Activated CD8-positive, alpha-beta memory T cell treated with anti-CD3 and anti-CD28 coated beads for 4 hours (primary cell): ENCODE data around the gene TLR9.

Experiments used
- DNase-seq, 2 donors: peaks; one replicate each; pipeline ENCODE4 v3.0.0-alpha.2; 2020; ENCODE audit warnings: low read depth in 2 of 2

The TLR9 gene

DNA sequence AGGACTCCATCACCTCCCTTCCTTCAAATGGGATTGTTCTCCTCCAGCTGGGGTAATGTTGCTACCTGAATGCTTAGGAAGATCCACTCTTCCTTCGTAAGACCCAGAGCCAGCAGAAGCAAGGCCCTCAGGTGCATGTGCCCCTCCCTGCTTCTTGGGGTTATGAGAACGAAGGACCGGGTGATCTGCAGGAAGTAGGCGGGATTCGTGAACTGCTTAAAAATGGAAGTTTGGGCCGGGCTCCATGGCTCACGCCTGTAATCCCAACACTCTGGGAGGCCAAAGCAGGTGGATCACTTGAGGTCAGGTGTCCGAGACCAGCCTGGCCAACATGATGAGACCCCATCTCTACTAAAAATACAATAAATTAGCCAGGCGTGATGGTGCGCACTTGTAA, 8.0 kb downstream of the TLR9 start:
- DNase-seq: no peak

DNA sequence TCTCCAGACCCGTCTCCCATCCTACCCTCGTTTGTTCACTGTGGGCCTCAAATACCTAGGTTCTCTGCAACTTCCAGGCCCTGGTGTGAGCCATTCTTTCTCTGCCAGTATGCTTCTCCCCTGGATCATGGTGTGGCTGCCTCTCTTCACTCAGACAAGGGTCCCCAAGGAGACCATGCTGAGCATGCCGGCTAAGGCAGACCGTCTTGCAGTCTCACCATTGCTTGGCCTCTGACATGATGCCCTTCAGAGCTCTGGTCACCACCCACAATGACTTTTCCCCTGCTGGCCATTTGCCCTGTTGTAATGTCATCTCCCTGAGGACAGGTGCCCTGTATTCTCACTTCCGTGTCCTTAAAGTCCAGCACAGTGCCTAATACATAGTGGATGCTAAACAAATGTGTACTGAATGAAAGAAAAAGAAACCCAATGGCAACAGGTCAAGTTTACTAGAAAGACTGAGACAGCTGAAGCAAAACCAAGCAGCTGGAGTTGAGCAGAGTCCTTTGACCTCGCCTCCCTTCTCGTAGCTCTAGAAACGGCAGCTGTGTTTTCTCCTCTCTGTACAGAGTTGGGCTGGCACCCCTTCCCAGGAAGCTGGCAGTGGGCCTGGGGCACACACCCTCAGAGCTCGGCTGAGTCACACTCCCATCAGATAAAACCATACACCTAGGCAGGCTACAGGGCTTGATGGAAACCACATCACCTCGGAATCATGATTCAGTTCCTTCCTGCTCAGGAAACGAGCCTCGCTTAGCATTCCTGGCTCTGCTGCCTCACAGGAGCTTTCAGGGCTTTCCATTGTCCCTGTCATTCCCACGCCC, 8.6 kb downstream of the TLR9 start:
- DNase-seq: peak in 1 of 2 donors; percentile 45

DNA sequence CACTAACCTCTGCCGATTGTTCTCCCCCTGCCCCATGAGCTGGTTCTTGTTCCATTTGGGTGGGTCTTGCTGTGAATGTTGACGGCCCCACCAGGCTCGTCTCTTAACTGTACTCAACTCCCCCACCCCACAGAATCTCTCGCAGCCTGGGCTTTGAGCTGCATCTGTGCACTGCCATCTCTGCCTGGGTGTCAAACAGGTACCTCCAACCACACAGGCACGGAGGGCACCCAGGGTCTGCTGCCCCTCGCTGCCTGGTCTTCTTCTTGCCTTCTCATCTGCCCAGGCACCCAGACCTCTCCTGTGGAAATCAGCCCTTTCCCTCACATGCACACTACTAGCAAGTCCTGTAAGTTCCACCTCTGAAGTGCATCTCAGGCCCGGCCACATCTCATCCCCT, 10.1 kb downstream of the TLR9 start:
- DNase-seq: no peak

DNA sequence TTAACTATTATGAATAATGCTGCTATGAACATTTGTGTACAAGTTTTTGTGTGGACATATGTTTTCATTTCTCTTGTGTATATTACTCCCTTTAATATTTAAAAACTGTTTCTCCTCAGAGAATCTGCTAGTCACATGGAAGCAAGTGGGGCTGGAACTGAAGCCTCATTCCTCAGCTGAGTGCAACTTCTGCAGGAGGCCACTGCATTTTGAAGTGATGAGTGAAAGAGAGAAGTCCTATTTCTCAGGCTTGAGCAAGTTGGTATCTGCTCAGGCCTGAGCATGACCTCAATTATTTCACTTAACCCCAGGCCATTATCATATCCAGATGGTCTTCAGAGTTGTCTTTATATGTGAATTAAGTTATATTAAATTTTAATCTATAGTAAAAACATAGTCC, 11.5 kb downstream of the TLR9 start:
- no peak for DNase-seq

DNA sequence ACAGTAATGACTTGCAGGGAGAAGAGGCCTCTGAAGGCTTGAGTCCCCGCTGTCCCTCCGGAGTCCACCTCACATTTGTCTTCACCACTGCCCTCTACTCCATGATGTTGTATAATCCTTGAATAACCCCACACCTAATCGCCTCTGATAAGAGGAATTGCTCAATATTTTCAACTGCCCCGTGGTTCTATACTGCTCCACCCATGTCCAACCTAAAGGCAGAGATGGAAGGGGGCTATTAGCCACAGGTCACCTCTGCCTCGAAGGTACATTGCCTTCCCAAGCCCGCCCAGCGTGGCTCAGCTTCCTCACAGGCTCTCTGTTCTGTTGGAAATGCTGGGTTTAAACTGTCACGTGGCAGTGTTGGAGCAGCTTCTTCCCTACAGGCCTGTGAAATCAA, 12.4 kb downstream of the TLR9 start:
- DNase-seq: no peak

DNA sequence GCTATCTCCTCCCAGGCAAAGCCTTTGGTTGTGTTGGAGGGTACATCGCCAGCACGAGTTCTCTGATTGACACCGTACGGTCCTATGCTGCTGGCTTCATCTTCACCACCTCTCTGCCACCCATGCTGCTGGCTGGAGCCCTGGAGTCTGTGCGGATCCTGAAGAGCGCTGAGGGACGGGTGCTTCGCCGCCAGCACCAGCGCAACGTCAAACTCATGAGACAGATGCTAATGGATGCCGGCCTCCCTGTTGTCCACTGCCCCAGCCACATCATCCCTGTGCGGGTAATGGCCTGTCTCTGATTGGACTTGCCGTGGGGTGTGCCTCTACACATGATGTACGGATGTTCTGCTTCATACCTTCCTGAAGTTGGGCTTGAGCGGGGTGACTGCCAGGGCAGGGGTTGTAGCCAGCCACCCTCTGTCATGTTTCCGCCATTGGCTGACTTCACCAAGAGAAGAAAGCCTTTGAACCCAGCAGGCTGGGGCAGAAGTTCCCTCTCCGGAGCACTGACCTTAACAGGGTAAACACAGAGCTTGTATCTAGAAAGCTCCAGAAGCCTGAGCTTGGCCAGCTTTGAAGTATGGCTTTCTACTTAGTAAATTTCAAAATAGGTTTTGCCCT, 14.1 kb downstream of the TLR9 start:
- DNase-seq: no peak

DNA sequence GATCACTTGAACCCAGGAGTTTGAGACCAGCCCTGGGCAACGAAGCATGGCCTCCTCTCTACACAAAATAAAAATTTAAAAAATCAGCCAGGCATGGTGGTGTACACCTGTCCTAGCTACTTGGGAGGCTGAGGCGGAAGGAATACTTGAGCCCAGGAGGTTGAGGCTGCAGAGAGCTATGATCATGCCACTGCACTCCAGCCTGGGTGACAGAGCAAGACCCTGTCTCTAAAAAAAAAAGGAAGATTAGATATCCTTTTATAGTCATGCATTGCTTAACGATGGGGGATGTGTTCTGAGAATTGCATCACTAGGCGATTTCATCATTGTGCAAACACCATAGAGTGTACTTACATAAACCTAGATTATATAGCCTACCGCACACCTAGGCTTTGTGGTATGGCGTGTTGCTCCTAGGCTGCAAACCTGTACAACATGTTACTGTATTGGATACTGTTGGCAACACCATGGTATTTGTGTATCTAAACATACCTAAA, 14.8 kb downstream of the TLR9 start:
- DNase-seq: no peak

DNA sequence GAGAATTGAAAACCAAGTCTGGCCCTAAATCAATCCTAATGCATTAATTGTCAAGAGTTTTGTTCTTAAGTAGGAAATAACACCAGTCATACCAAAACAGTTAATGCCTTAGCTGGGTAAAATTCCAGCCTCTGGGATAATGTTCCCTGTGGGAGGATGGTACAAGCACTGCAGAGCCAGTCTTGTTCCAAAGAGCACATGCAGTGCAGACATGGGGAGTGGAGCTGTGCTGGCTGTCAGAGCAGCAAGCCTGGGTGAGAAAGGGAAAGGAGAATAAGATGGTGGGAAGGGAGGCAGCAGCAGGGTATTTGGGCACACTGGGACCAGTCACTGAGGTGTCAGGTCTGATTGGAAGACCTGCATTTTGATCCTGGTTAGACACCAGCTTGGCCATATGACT, 15.4 kb downstream of the TLR9 start:
- DNase-seq: no peak

DNA sequence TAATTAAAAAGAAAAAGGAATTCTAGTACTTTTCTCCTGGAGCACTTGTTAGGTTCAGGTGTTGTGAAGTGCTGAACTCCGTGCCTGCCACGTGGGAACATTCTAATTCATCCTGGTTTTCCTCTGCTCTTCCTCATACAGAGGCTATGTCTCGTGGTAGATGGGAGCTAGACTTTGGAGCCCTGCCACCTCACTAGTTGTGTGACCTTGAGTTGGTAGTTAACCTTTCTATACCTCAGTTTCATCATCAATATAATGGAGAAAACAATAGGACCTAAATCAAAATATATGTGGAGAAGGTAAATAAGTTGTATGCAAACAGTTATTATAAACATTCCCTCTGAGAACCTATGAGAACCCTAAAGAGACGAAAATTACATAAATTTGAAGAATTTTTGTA, 16.9 kb downstream of the TLR9 start:
- no peak for DNase-seq

DNA sequence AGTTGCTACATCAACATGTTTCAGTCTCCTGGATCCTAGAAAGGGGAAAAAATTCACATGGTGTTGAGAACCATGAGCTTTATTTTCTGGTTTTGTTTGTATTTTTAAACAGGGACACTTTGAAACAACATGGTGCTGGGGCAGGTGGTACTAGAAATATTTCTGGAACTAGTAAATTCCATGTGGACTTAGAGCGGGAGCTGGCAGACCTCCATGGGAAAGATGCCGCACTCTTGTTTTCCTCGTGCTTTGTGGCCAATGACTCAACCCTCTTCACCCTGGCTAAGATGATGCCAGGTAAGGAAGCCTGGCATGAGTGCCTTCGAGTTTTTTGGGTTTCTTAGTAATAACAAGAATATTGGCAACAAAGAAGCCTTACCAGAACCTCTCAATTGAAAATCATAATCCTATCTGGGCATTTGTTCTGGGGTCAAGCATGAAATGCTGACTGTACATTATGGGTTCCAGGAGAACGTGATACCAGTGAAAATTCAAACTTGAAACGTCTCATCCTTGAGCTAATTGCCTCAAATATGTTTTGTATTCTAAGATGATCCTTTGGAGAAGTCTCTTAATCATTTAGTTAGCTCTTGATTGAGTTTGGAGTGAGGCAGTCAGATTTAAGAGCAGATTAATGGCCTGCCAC, 19.6 kb downstream of the TLR9 start:
- DNase-seq: no peak

DNA sequence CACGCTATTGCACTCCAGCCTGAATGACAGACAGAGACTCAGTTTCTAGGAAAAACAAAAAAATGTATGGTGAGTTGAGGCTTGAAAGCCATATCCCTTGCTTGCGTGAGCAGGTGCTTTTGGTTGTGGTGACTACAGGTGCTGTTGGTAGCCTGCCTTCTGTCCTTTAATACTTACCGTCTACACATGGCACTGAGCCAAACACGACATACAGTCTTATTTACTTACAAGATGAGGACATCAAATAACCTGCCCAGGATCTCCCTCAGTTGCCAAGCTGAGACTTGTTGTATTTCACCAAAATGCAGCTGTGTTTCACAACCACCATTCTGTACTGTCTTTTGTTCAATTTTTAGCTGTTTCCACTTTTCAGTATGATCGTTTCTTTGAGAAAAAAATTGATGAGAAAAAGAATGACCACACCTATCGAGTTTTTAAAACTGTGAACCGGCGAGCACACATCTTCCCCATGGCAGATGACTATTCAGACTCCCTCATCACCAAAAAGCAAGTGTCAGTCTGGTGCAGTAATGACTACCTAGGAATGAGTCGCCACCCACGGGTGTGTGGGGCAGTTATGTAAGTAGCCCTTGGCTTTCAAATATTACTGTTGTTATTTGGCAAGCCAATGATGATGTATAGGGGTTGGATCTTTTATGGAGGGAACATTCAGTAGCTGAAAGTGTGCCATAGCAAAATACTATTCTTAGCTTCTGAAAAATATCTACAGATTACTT, 20.9 kb downstream of the TLR9 start:
- no peak for DNase-seq

DNA sequence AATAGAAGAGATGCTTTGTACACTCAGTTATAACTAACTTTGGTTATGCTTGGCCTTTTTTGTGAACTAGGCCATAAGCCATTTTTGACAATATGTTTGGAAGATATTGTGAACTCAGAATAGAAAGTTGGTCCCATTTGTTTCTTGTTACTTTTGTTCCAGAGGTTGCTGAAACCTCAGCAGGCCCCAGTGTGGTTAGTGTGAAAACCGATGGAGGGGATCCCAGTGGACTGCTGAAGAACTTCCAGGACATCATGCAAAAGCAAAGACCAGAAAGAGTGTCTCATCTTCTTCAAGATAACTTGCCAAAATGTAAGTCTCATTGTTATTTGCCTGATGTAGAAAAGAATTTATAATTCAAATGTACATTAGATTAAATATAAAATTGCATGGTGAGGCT, 21.7 kb downstream of the TLR9 start:
- no peak for DNase-seq

DNA sequence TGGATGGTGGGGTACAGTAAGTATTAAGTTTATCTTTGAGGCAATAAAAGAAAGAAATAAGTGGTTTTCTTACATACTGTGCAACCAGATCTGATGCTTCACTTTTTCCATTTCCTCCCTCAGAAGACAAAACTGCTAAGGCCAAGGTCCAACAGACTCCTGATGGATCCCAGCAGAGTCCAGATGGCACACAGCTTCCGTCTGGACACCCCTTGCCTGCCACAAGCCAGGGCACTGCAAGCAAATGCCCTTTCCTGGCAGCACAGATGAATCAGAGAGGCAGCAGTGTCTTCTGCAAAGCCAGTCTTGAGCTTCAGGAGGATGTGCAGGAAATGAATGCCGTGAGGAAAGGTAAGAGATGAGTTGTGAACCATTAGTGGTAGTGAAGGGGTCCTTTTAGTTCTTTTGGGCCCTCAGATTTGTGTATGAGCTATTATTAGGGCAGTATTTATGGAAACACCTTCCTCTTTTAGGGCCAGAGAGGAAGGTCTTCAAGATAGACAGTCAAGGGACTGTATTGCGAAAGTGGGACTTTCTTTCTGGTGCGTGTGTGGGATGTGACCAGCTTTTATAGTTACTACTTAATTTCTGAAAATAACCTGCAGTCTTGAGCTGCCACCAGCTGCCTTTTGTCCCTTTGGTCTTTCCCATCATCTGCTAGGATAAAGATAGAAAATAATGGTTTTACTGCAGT, 22.9 kb downstream of the TLR9 start:
- DNase-seq: no peak

DNA sequence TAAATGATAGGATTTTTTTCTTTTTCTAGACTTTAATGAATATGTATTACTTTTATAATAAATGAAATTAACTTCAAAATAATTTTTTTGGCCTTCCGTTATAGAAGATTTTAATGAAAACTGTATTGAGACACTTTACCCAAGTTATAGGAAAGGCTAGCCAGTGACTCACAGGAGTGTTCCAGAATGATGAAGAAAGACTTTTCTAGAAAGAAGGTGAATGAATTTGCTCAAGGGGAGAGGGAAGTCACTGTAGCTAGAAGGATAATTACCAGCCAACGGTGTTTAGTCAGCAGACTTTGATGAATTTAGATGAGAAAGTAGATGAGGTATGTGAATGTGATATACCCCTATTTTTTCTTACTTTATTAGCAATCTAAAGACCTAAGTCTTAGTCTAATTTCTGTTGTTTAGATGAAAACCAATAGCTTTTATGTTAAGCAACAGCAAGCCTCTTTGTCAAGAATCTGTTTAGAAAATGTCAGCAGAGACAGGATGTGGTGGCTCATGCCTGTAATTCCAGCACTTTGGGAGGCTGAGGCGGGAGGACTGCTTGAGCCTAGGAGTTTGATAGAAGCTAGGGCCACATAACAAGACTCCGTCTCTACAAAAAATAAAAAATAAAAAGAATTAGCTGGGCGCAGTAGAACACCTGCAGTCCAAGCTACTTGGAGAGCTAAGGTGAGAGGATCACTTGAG, 24.3 kb downstream of the TLR9 start:
- DNase-seq: no peak

DNA sequence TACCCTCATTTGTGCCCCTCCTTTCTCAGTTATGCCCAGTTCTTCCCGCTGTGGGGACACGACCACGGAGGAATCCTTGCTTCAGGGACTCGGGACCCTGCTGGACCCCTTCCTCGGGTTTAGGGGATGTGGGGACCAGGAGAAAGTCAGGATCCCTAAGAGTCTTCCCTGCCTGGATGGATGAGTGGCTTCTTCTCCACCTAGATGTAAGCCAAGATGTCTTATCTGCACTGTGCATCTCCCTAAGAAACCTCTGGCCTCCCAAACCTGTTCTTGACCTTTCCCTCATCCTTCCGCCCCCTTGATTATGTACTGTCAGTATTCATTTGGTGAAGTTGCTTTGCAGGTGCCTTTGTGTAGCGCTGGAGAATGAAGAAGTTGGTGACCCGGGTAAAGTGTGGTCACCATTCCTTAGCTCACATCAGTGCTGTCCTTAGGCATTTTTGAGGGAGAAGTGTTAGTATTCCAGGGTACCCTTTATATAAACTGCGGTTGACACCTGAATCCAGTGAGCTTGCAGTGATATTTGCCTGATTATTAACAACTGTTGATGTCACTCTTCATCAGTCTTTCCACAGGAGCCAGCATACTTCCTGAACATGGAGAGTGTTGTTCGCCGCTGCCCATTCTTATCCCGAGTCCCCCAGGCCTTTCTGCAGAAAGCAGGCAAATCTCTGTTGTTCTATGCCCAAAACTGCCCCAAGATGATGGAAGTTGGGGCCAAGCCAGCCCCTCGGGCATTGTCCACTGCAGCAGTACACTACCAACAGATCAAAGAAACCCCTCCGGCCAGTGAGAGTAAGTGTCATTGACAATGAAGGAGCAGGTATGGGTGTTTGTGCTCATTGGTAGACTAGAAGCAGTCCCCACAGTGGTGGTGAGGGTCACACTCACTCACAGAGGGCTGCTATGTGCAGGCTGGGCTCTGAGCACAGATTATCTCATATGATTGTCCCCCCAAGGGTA, 26.5 kb downstream of the TLR9 start:
- DNase-seq: no peak

DNA sequence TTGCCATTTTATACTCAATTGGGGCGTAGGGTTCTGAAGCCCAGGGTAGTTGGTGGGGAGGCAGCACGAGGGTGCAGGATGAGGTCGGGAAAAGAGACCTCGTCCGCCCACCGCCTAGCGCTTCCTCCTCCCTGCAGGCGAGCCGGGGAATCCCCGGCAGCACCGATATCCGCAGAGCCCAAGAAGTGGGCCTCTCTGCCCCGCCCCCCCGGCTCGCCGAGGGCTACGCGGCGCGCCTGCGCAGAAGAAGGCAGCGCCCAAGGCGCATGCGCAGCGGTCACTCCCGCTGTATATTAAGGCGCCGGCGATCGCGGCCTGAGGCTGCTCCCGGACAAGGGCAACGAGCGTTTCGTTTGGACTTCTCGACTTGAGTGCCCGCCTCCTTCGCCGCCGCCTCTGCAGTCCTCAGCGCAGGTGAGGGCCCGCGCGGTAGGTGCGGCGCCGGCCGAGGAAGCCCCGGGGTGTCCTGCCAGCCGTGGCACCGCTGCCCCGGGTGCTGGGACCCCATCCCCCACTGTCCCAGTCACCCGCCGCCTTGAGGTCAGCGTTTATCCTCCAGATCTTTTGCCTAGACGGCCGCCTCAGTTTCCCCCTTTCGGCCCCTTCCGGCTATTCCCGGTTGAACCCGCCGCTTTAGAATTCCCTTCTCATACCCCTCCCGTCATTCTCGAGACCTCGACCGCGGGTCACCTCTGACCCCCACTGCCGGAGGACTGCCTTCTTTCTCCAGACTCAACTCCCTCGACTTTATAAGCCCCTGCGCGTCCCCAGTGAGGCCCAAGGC, 27.4 kb downstream of the TLR9 start, which contains the start of gene ALAS1:
TSS of gene ALAS1 (plus strand) at position 319 of the 784 bp plus-strand sequence. CDS start 1,082 bp downstream, outside the sequence.
- peak; percentile 84 to 88 for DNase-seq

DNA sequence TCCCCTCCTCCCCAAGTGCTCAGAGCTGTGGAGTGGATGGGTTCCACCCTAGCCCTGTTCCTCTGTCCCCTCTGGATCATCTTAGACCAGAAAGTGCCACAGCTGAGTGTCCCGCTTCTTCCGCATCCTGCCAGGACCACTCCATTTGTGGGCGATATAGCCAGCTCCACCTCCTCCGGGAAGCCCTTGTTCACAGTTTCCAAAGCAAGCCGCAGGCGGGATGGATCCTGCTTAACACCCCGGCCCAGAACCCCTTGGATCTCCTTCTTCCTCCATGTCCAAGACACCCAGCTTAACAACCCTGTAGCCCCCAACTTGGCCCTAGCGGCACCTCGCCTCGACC, 28.0 kb downstream of the TLR9 start:
- DNase-seq: no peak

DNA sequence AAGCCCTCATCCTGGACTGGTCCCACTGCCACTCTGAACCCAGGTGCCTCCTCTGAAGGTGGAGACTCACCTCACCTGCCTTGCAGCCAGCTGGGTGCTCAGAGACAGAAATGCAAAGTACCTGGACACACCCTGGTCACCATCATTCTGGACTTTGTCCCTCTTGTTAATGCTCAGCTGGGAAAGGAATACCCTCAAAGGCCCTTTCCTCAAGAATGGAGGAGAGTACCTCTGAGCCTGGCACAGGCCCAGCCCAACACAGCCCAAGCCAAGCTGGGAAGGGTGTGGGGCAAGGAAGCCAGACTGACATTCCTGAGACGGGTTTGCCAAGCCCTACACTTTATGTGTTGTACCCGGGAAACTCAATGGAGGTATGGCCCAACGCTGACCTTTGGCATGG, 28.5 kb downstream of the TLR9 start:
- no peak for DNase-seq

DNA sequence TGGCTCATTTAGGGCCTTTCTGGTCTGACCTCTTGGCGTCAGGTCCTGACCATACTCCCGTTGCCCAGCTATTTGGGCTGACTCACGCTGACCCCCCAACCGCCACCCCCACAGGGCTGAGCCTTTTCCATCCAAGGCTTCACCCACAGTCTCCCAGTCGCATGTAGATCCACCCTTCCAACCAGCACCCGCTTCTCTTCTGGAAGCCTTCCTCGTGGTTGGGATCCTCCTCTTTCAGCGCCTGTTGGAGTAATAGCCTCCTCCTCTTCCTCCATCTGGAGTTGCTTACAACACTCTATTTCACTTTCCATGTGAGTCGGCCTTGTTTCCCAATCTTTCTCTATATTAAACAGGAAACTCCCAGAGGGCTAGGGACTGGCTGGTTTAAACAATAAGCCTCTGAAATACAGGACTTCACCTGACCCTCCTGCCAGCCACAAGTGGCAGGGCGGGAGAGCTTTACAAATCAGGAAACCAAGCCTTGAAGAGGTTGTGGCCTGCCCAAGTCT, 29.6 kb downstream of the TLR9 start:
- no peak for DNase-seq
